ENCODE results near the gene MT1HL1.

MT1HL1 gene

DNA sequence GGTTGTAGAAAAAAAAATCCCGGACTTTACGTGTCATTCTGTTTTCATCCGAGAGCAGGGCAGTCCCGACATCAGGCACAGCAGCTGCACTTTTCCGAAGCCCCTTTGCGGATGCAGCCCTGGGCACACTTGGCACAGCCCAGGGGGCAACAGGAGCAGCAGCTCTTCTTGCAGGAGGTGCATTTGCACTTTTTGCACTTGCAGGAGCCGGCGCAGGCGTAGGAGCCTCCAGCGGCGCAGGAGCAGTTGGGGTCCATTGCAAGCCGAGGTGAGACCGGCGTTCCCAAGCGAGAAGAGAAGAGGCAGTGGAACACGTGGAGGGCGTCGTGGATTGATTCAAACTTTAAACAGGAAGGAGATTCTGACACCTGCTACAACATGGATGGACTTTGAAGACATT lies at the start of gene MT1HL1:
Gene MT1HL1, minus strand, starts transcription at position 326 of the 400 bp plus-strand sequence. Its CDS starts 69 bp downstream, at position 257.
- no peaks in the 10 kb centered on the region for H3K36me3 ChIP-seq (ENCODE audit: insufficient read depth, low read length)
- no peaks in the 10 kb centered on the region for H3K27me3 ChIP-seq (ENCODE audit: insufficient read depth, low read length)
- no peaks in the 10 kb centered on the region for H3K79me2 ChIP-seq (ENCODE audit: control insufficient read depth, insufficient read depth, low read length, unreplicated experiment)
- no peak within 1 kb of the TSS for H3K4me3 ChIP-seq (ENCODE audit: low read depth, low read length)
- no peak within 1 kb of the TSS for H2AFZ ChIP-seq (ENCODE audit: low read length, unreplicated experiment)
- H3K4me1 ChIP-seq (ENCODE audit: control insufficient read depth, insufficient read depth, low read length, unreplicated experiment): no peaks in the 10 kb centered on the region
- no peak within 1 kb of the TSS for H3K27ac ChIP-seq (ENCODE audit: low read depth, low read length)

DNA sequence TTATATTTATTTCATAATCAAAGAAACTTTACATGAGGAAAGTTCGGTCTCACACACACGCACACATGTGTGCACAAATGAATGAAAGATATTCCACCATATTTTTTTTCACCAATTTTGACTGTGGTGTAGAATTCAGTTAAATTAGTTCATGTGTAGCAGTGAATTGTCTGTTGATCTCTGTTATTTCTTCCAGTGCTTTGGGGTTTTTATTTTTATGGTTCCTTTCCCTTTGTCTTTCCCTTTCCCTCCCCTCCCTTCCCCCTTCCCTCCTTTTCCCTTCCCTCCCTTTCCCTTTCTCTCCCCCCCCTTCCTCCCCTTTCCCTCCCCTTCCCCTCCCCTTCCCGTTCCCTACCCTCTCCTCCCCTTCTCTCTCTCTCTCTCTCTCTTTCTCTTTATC lies 46.7 kb upstream of the MT1HL1 start:
- Histone ChIP-seq H3K79me2 (ENCODE audit: control insufficient read depth, insufficient read depth, low read length, unreplicated experiment) (no peaks in the 10 kb centered on the region), H3K27me3 (ENCODE audit: insufficient read depth, low read length) (no peaks in the 10 kb centered on the region), H2AFZ (ENCODE audit: low read length, unreplicated experiment) (no peak overlapping the region), H3K4me1 (ENCODE audit: control insufficient read depth, insufficient read depth, low read length, unreplicated experiment) (no peaks in the 10 kb centered on the region), H3K27ac (ENCODE audit: low read depth, low read length) (no peak overlapping the region), H3K36me3 (ENCODE audit: insufficient read depth, low read length) (no peaks in the 10 kb centered on the region), H3K4me3 (ENCODE audit: low read depth, low read length) (no peak overlapping the region)

DNA sequence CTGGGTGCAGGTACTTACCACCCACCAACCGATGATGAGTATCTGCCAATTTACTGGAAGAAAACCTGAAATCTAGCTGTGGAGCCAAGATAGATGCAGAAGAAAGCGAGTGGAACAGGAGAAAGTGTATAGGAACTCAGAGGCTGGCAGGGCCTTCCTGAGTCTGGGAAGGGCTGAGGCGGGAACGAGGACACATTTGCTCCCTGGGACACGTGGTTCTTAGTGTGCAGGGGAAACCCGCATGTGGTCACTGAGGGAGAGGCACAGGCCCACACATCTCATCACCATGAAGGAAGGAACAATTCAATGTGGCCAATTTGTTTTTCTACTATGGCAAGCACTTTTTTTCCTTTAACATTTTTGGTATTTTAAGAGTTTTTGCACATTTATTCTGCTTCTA lies 45.9 kb upstream of the MT1HL1 start:
- Histone ChIP-seq H3K79me2 (ENCODE audit: control insufficient read depth, insufficient read depth, low read length, unreplicated experiment) (no peaks in the 10 kb centered on the region), H3K27ac (ENCODE audit: low read depth, low read length) (no peak overlapping the region)

DNA sequence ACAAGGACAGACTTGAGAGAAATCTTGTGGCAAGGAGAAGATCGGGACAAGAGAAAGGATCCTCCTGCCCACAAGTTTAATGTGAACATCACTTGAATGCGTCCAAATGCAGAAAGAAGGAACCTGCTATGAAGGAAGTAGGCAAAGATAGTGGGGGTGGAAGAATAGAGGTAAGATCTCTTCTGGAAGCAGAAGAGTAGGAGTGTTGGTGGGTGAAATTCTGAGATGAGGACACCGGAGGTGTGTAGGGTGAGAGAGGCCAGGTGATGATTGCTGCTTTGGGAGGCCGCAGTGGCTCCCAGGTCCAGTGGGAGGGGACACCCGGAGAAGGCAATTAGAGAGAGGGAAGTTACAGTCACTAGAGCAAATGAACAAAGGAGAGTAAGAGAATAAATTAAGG lies 44.6 kb upstream of the MT1HL1 start:
- H3K4me3 ChIP-seq (ENCODE audit: low read depth, low read length): no peak overlapping the region
- H3K27me3 ChIP-seq (ENCODE audit: insufficient read depth, low read length): peaks cover 6% of the 10 kb centered on the region
- H3K4me1 ChIP-seq (ENCODE audit: control insufficient read depth, insufficient read depth, low read length, unreplicated experiment): no peaks in the 10 kb centered on the region
- no peaks in the 10 kb centered on the region for H3K79me2 ChIP-seq (ENCODE audit: control insufficient read depth, insufficient read depth, low read length, unreplicated experiment)
- no peak overlapping the region for H3K27ac ChIP-seq (ENCODE audit: low read depth, low read length)
- H3K36me3 ChIP-seq (ENCODE audit: insufficient read depth, low read length): no peaks in the 10 kb centered on the region
- H2AFZ ChIP-seq (ENCODE audit: low read length, unreplicated experiment): no peak overlapping the region

More for the DNA sequence above, 45.9 kb upstream of the MT1HL1 start:
- Histone ChIP-seq H3K4me3 (ENCODE audit: low read depth, low read length) (no peak overlapping the region), H3K27me3 (ENCODE audit: insufficient read depth, low read length) (no peaks in the 10 kb centered on the region), H3K4me1 (ENCODE audit: control insufficient read depth, insufficient read depth, low read length, unreplicated experiment) (no peaks in the 10 kb centered on the region), H2AFZ (ENCODE audit: low read length, unreplicated experiment) (no peak overlapping the region), H3K36me3 (ENCODE audit: insufficient read depth, low read length) (no peaks in the 10 kb centered on the region)

DNA sequence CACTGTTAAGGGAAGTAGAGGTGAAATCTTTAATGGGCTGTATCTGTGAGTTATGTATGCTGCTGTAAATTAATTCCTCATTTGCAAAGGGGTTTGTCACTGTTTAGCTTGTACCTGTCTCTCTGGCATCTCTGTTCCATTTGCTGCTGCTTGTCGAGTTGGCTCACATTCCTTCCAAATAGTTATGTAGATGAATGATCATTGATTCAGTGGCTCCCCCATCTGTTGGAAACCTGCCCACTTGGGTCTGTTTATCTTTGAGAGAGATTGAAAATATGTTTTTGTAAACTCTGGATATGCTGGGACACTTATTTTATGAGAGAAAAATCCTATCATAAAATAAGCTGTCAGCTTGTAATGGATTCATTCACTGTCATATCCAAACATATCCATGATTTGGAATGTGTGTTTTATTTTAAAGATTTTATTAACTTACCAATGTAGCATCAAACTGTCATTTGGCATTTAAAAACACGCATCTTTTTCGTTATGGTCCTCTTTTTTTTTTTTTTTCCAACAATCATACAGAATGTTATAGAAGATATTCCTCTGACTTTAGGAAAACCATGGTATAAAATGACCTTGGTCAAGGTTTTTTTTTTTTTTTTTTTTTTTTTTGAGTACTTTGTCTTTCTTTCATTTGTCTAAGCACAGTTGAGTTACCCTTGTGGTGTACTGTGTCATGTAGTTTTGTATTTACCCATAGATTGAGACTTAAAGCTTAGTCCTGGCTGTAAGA lies 41.2 kb upstream of the MT1HL1 start:
- Histone ChIP-seq H3K4me1 (ENCODE audit: control insufficient read depth, insufficient read depth, low read length, unreplicated experiment) (no peaks in the 10 kb centered on the region), H2AFZ (ENCODE audit: low read length, unreplicated experiment) (no peak overlapping the region), H3K27ac (ENCODE audit: low read depth, low read length) (no peak overlapping the region), H3K36me3 (ENCODE audit: insufficient read depth, low read length) (no peaks in the 10 kb centered on the region), H3K27me3 (ENCODE audit: insufficient read depth, low read length) (peaks cover 36% of the 10 kb centered on the region), H3K79me2 (ENCODE audit: control insufficient read depth, insufficient read depth, low read length, unreplicated experiment) (no peaks in the 10 kb centered on the region), H3K4me3 (ENCODE audit: low read depth, low read length) (no peak overlapping the region)

DNA sequence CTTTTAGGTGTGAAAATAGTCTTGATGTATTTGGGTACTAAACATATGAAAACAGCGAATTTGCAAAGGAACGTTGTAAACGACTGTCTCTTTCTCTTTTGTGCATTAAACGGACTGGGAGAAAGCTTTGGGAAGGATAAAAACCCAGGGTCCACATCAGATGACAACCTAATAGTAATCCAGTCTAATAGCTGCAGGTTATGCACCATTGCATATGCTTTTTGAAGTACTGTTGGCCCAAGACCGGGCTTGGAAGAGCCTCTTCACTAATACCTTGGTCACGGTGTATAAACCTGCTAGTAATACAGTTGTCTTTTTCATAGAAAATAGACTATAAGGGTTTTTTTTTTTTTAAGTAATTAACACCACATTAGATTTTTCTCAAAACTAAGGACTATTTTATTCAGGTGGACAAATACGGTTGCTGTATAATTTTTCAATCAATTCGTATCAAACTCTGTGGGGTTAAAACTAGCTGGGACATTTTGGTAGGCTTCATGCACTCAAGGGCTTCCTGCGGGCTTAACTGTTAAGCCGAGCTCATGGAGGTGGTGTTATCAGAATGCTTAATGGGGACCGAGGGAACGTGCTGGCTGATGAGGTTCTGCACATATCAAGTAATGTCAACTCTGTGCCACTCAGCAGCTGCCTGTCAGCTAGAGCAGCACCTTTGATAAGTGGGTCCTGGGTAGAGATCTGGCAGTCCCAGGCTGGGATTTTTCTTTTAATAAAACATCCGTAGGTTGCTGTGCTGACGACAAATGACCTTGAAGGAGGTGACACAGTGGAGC lies 39.8 kb upstream of the MT1HL1 start:
- Histone ChIP-seq H3K4me1 (ENCODE audit: control insufficient read depth, insufficient read depth, low read length, unreplicated experiment) (no peaks in the 10 kb centered on the region), H3K27me3 (ENCODE audit: insufficient read depth, low read length) (peaks cover 38% of the 10 kb centered on the region), H3K79me2 (ENCODE audit: control insufficient read depth, insufficient read depth, low read length, unreplicated experiment) (no peaks in the 10 kb centered on the region), H3K36me3 (ENCODE audit: insufficient read depth, low read length) (no peaks in the 10 kb centered on the region), H2AFZ (ENCODE audit: low read length, unreplicated experiment) (no peak overlapping the region), H3K4me3 (ENCODE audit: low read depth, low read length) (no peak overlapping the region), H3K27ac (ENCODE audit: low read depth, low read length) (no peak overlapping the region)

DNA sequence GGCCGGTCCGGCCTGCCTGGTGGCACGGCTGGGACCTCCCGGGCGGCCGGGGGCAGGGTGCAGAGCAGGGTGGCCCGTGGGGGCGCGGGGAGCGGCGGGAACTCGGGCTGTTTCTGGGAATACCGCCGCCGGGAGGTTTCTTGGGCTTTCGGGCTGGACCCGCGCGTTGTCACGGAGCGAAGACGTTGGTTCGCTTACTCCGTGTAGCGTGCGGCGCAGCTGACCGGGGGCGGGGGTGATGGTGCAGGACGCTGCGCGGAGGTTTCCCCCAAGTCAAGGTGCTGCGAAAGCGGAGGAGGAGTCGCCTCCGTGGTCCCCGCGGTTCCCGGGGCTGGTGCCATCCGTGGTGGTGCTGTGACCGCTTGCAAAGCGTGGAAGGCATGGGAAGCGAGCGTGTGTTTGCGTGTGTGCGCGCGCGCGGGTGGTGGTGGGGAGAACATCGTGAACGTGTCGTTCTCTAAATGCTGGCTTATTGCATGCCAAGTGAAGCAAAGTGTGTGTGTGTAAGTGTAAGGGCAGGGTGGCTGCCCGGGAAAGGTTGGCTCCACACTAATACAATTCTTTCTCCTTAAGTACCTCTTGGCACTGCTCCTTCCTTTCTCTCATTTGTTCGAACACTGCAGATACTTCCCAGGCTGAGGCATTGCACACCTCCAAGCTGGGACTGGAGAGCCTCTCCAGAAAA lies 38.8 kb upstream of the MT1HL1 start:
- H3K79me2 ChIP-seq (ENCODE audit: control insufficient read depth, insufficient read depth, low read length, unreplicated experiment): no peaks in the 10 kb centered on the region
- H3K36me3 ChIP-seq (ENCODE audit: insufficient read depth, low read length): no peaks in the 10 kb centered on the region
- H3K4me3 ChIP-seq (ENCODE audit: low read depth, low read length): no peak overlapping the region
- H2AFZ ChIP-seq (ENCODE audit: low read length, unreplicated experiment): no peak overlapping the region
- H3K4me1 ChIP-seq (ENCODE audit: control insufficient read depth, insufficient read depth, low read length, unreplicated experiment): no peaks in the 10 kb centered on the region
- H3K27ac ChIP-seq (ENCODE audit: low read depth, low read length): no peak overlapping the region
- peaks cover 38% of the 10 kb centered on the region for H3K27me3 ChIP-seq (ENCODE audit: insufficient read depth, low read length)

DNA sequence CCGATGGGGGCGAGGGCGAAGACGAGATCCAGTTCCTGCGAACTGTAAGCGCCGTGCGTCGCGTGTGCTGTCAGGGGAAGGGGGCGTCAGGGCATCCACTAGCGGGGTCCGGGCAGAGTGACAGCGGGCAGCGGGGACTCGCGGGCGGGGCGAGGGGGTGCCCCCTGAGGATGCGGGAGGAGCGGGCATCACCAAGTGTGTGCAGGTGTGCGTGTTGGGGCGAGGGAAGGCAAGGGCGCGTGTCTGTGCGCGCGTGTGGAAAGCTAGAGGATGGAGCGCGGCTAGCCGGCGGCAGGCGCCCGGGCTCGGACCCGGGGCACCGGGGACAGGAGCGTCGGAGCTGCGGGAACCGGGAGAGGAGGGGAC lies 38.3 kb upstream of the MT1HL1 start:
- Histone ChIP-seq H3K36me3 (ENCODE audit: insufficient read depth, low read length) (no peaks in the 10 kb centered on the region), H3K27me3 (ENCODE audit: insufficient read depth, low read length) (peaks cover 38% of the 10 kb centered on the region), H3K27ac (ENCODE audit: low read depth, low read length) (no peak overlapping the region), H3K4me3 (ENCODE audit: low read depth, low read length) (no peak overlapping the region), H3K79me2 (ENCODE audit: control insufficient read depth, insufficient read depth, low read length, unreplicated experiment) (no peaks in the 10 kb centered on the region), H2AFZ (ENCODE audit: low read length, unreplicated experiment) (no peak overlapping the region), H3K4me1 (ENCODE audit: control insufficient read depth, insufficient read depth, low read length, unreplicated experiment) (no peaks in the 10 kb centered on the region)

DNA sequence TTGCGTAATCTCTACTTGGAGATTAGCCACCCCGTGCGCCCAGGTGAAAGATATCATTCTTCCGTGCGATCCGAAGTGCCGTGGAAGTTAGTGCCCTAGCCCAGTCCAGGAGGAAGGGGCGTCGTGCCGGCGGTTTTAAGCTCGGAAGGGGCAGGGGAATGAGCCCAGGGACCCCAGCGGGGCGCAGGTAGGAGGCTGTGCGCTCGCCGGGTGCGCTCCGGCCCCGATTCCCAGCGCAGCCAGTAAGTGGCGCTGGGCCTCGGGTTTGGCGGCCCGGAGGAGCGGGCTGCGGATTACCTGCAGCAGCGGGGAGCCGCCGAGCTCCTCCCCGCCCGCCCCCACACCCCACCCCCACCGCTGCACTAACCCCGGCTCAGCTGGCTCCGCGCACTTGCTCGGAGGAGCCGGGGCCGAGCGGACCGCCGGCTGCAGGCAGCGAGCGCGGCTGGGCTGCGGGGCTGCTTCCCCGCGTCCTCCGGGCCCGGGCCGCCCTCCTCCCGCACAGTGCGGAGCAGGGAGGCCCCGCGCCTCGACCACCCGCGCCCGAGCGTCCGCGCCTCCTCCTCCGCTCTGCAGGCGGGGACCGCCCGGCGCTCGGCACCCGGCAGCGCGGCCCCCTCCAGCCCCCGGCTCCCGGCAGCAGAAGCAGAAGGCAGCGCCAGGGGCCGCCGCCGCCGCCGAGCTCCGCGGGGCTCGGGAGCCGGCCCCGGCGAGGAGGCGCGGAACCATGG lies 37.7 kb upstream of the MT1HL1 start, which contains the start of gene RYR2:
Gene RYR2, plus strand, starts transcription at position 390 of the 731 bp plus-strand sequence. Its CDS starts 338 bp downstream, at position 728.
- no peak within 1 kb of the TSS for H3K4me3 ChIP-seq (ENCODE audit: low read depth, low read length)
- peaks cover 38% of the 10 kb centered on the region for H3K27me3 ChIP-seq (ENCODE audit: insufficient read depth, low read length)
- H2AFZ ChIP-seq (ENCODE audit: low read length, unreplicated experiment): no peak within 1 kb of the TSS

DNA sequence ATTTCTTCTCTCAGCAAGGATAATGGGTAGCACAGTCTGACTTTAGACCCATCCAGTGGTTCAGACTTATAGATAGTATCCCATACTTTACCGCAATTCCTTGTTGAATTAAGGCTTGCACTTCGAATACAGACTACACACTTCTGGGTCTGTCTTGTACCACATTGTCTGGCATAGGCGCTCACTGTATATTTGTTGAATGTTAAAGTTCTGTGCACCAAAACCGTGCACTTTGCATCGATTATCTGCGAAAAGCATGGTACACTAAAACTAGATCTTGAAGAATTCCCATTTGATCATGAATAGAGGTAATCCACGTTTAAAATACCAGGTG lies 37.2 kb upstream of the MT1HL1 start:
- Histone ChIP-seq H3K79me2 (ENCODE audit: control insufficient read depth, insufficient read depth, low read length, unreplicated experiment) (no peaks in the 10 kb centered on the region), H3K27me3 (ENCODE audit: insufficient read depth, low read length) (peaks cover 38% of the 10 kb centered on the region), H3K4me3 (ENCODE audit: low read depth, low read length) (no peak overlapping the region), H3K36me3 (ENCODE audit: insufficient read depth, low read length) (no peaks in the 10 kb centered on the region), H3K4me1 (ENCODE audit: control insufficient read depth, insufficient read depth, low read length, unreplicated experiment) (no peaks in the 10 kb centered on the region), H2AFZ (ENCODE audit: low read length, unreplicated experiment) (no peak overlapping the region), H3K27ac (ENCODE audit: low read depth, low read length) (no peak overlapping the region)

More for the DNA sequence above, 37.7 kb upstream of the MT1HL1 start, which contains the start of gene RYR2:
- H3K79me2 ChIP-seq (ENCODE audit: control insufficient read depth, insufficient read depth, low read length, unreplicated experiment): no peaks in the 10 kb centered on the region
- no peak within 1 kb of the TSS for H3K27ac ChIP-seq (ENCODE audit: low read depth, low read length)
- H3K4me1 ChIP-seq (ENCODE audit: control insufficient read depth, insufficient read depth, low read length, unreplicated experiment): no peaks in the 10 kb centered on the region
- no peaks in the 10 kb centered on the region for H3K36me3 ChIP-seq (ENCODE audit: insufficient read depth, low read length)

Measured in ACC112 (cell line).